K562 (cell line): ENCODE measurements around the gene CFAP20. TPM values are rescaled to one million over a fixed set of nuclear protein-coding genes. Genes with fewer than 3 reads are reported as not detected.

ENCODE experiments used
- FOXM1 ChIP-seq, 2 experiments: fragments of 450-650 bp in 1 of 2; sonication (generic) in 1 of 2; formaldehyde crosslinking in 1 of 2; IDR thresholded peaks; 2 replicates each; pipeline versions ENCODE4 v1.6.1 to v1.9.0; 2017 to 2022; ENCODE audit warnings: low read depth in 2 of 2, mild to moderate bottlenecking in 2 of 2, missing genetic modification reagents in 1 of 2, moderate library complexity in 1 of 2
- KDM5B ChIP-seq: fragments of 200-600 bp; sonication (generic); IDR thresholded peaks from 2 replicates; pipeline ENCODE4 v1.6.1; 2012; ENCODE audit warnings: low read depth, mild to moderate bottlenecking, moderate library complexity, low read length, control low read depth, inconsistent platforms; ENCODE audit not compliant: insufficient replicate concordance
- NFE2L1 ChIP-seq: fragments of 450-650 bp; IDR thresholded peaks from 2 replicates; pipeline ENCODE4 v1.6.1; 2016; ENCODE audit warnings: missing genetic modification characterization, low read depth, mild to moderate bottlenecking, missing compliant biosample characterization, moderate library complexity, borderline replicate concordance
- PHF8 ChIP-seq: fragments of 200-600 bp; sonication (generic); IDR thresholded peaks from 2 replicates; pipeline ENCODE4 v1.6.1; 2012; ENCODE audit warnings: mixed run types, mild to moderate bottlenecking, inconsistent platforms, low read length, moderate library complexity, borderline replicate concordance
- polyA plus RNA-seq, 8 experiments: library from polyadenylated mRNA; depleted of rRNA in 4 of 8; stranded (reverse) in 5 of 8; unstranded in 3 of 8; fragments of >200 nt; fragmentation: Nextera tagmentation in 2 of 8; fragmentation: Illumina TruSeq in 1 of 8; extraction: Ambion mirVana in 2 of 8; extraction: Trizol in 1 of 8; gene quantifications; 2 replicates each; pipeline versions ENCODE4 v1.2.1 to v1.2.3, GENCODE V29; 2011 to 2014; ENCODE audit warnings: inconsistent platforms in 1 of 8, missing spikeins in 1 of 8
- total RNA-seq, 7 experiments: library from RNA; depleted of rRNA in 6 of 7; stranded (reverse); fragments of >200 nt in 6 of 7; fragmentation: Illumina TruSeq in 2 of 7; extraction: Trizol in 2 of 7; gene quantifications; 2 replicates each; pipeline versions ENCODE4 v1.2.1 to v1.2.3, GENCODE V29; 2011 to 2021; ENCODE audit warnings: low replicate concordance in 1 of 7
- TF ChIP-seq, protein P1 (sequence below): sonication (generic); formaldehyde crosslinking; IDR thresholded peaks from 2 replicates; pipeline ENCODE4 v1.8.0; 2023; ENCODE audit warnings: mild to moderate bottlenecking, missing genetic modification reagents

The CFAP20 gene
- total and polyA plus RNA-seq, 9 of the 15 experiments (the other 6 are each of a cell fraction or from before 2014, with no cell fraction given), result 20.5 to 90.5 (median 75.3) TPM

DNA sequence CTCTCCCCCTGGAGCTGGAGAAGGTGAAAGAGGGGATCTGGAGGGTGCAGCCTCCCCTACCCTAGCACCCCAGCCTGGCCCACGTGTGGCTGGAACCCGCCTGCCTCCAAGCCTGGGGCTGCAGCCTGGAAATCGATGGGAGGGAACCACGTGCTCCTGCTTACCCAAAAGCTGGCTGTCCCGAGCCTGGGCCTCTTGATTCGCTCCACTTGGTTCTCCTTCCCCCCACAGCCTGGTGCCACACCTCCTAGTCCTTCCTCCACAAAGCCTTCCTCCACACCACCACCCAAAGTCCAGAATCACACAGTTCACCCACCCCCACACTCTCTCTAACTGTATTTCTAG lies 29.3 kb downstream of the CFAP20 start (continued):
- TF ChIP-seq, protein P1, sequence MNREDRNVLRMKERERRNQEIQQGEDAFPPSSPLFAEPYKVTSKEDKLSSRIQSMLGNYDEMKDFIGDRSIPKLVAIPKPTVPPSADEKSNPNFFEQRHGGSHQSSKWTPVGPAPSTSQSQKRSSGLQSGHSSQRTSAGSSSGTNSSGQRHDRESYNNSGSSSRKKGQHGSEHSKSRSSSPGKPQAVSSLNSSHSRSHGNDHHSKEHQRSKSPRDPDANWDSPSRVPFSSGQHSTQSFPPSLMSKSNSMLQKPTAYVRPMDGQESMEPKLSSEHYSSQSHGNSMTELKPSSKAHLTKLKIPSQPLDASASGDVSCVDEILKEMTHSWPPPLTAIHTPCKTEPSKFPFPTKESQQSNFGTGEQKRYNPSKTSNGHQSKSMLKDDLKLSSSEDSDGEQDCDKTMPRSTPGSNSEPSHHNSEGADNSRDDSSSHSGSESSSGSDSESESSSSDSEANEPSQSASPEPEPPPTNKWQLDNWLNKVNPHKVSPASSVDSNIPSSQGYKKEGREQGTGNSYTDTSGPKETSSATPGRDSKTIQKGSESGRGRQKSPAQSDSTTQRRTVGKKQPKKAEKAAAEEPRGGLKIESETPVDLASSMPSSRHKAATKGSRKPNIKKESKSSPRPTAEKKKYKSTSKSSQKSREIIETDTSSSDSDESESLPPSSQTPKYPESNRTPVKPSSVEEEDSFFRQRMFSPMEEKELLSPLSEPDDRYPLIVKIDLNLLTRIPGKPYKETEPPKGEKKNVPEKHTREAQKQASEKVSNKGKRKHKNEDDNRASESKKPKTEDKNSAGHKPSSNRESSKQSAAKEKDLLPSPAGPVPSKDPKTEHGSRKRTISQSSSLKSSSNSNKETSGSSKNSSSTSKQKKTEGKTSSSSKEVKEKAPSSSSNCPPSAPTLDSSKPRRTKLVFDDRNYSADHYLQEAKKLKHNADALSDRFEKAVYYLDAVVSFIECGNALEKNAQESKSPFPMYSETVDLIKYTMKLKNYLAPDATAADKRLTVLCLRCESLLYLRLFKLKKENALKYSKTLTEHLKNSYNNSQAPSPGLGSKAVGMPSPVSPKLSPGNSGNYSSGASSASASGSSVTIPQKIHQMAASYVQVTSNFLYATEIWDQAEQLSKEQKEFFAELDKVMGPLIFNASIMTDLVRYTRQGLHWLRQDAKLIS (CRISPR knock-in tag), result no peak
- no peak for TF ChIP-seq NFE2L1 (tag)
- no peak for TF ChIP-seq FOXM1 (IDR thresholded peaks at IDR 0.05; ENCODE audit: low read depth)
- TF ChIP-seq FOXM1 (CRISPR knock-in tag; IDR thresholded peaks at IDR 0.05; ENCODE audit: low read depth), result no peak
- TF ChIP-seq PHF8, result no peak
- TF ChIP-seq KDM5B, result no peak
